Subcutaneous abdominal adipose tissue (tissue), 5 donors: ENCODE data around the gene SRPK3.

Experiments used
- H3K27ac ChIP-seq: one replicate; pipeline ENCODE4 v1.7.0; 2013; ENCODE audit warnings: low read depth, mild to moderate bottlenecking, inconsistent platforms, low read length, moderate library complexity
- H3K27me3 ChIP-seq, 5 donors: one replicate each; pipeline ENCODE4 v1.7.0; 2013; ENCODE audit warnings: low read length in 5 of 5, inconsistent platforms in 1 of 5; ENCODE audit not compliant: control insufficient read depth in 5 of 5, insufficient read depth in 4 of 5
- H3K36me3 ChIP-seq, 5 donors: one replicate each; pipeline ENCODE4 v1.7.0; 2013; ENCODE audit warnings: low read length in 5 of 5; ENCODE audit not compliant: control insufficient read depth in 5 of 5, insufficient read depth in 5 of 5
- H3K4me1 ChIP-seq, 5 donors: one replicate each; pipeline ENCODE4 v1.7.0; 2013; ENCODE audit warnings: low read length in 5 of 5, mild to moderate bottlenecking in 3 of 5, moderate library complexity in 1 of 5; ENCODE audit not compliant: control insufficient read depth in 5 of 5, insufficient read depth in 5 of 5
- H3K4me3 ChIP-seq, 5 donors: one replicate each; pipeline ENCODE4 v1.7.0; 2013; ENCODE audit warnings: low read length in 5 of 5, low read depth in 1 of 5
- H3K9ac ChIP-seq, 5 donors: one replicate each; pipeline ENCODE4 v1.7.0; 2013; ENCODE audit warnings: low read length in 5 of 5, mild to moderate bottlenecking in 4 of 5, moderate library complexity in 3 of 5
- H3K9me3 ChIP-seq, 5 donors: one replicate each; pipeline ENCODE4 v1.7.0; 2013; ENCODE audit warnings: low read length in 5 of 5; ENCODE audit not compliant: control insufficient read depth in 5 of 5
- donor health status: healthy.
- donor health status: healthy.
- donor health status: healthy.
- donor health status: healthy.
- donor health status: healthy.

The SRPK3 gene

GRCh38 chrX:153829799-153830639, 49.2 kb downstream of the SRPK3 start, which contains the start of gene PDZD4:
Gene PDZD4, minus strand, starts transcription at chrX:153830544. Its CDS starts 246 bp downstream, at chrX:153830298.
- Histone ChIP-seq H3K9ac (no peak within 1 kb of the TSS), H3K4me3 (peak within 1 kb of the TSS in 3 of 5 donors; percentile 23 to 33 (median 28)), H3K27me3 (peaks cover 23 to 62% (median 47%) of the 10 kb centered on the region in 5 donors), H3K36me3 (no peaks in the 10 kb centered on the region), H3K9me3 (peaks cover 0 to 10% (median 2%) of the 10 kb centered on the region in 5 donors), H3K27ac (no peak within 1 kb of the TSS), H3K4me1 (peaks cover 0 to 17% (median 6%) of the 10 kb centered on the region in 5 donors)

GRCh38 chrX:153830640-153831428, 50.0 kb downstream of the SRPK3 start:
- H3K4me3 ChIP-seq: no peak overlapping the region
- H3K9me3 ChIP-seq: peaks cover 0 to 10% (median 2%) of the 10 kb centered on the region in 5 donors
- H3K4me1 ChIP-seq: peaks cover 0 to 17% (median 6%) of the 10 kb centered on the region in 5 donors
- H3K36me3 ChIP-seq: no peaks in the 10 kb centered on the region
- H3K27me3 ChIP-seq: peaks cover 17 to 56% (median 40%) of the 10 kb centered on the region in 5 donors
- H3K27ac ChIP-seq: no peak overlapping the region
- no peak overlapping the region for H3K9ac ChIP-seq

- no peak overlapping the region for H3K27ac ChIP-seq
- peaks cover 0 to 10% (median 2%) of the 10 kb centered on the region in 5 donors for H3K9me3 ChIP-seq
- no peak overlapping the region for H3K4me3 ChIP-seq
- no peak overlapping the region for H3K9ac ChIP-seq
- no peaks in the 10 kb centered on the region for H3K36me3 ChIP-seq
- peaks cover 0 to 17% (median 6%) of the 10 kb centered on the region in 5 donors for H3K4me1 ChIP-seq
- H3K27me3 ChIP-seq: peaks cover 17 to 56% (median 39%) of the 10 kb centered on the region in 5 donors
Measured at GRCh38 chrX:153831429-153832150, 50.7 kb downstream of the SRPK3 start.

- H3K36me3 ChIP-seq: no peaks in the 10 kb centered on the region
- H3K4me3 ChIP-seq: no peak overlapping the region
- H3K9ac ChIP-seq: no peak overlapping the region
- H3K27ac ChIP-seq: no peak overlapping the region
- H3K4me1 ChIP-seq: peaks cover 0 to 17% (median 6%) of the 10 kb centered on the region in 5 donors
- peaks cover 0 to 10% (median 2%) of the 10 kb centered on the region in 5 donors for H3K9me3 ChIP-seq
- H3K27me3 ChIP-seq: peaks cover 17 to 50% (median 39%) of the 10 kb centered on the region in 5 donors
Measured at GRCh38 chrX:153832728-153833127, 51.9 kb downstream of the SRPK3 start.
